ENCODE data around the gene SLC22A3.
"Not testable (repeated sequence)": the region's sequence is repeated elsewhere in the genome, so short reads cannot be mapped to it uniquely, and the experiment has no call there.

Gene SLC22A3

DNA sequence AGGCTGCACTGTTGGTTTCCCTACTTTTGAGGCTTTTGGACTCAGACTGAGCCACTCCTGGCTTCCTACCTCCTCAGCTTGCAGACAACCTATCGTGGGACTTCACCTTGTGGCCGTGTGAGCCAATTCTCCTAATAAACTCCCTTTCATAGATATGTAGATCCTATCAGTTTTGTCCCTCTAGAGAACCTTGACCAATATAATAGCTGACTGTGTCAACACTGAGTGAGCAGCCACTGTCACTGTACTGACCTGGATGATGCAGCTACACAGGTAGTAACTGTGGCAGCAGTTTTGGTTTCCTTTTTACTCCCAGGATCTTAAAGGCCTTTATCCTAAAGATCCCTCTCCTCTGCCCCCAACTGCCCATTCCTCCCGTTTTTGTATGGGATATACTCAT, 70.2 kb downstream of the SLC22A3 start:
- no peak for DNase-seq

DNA sequence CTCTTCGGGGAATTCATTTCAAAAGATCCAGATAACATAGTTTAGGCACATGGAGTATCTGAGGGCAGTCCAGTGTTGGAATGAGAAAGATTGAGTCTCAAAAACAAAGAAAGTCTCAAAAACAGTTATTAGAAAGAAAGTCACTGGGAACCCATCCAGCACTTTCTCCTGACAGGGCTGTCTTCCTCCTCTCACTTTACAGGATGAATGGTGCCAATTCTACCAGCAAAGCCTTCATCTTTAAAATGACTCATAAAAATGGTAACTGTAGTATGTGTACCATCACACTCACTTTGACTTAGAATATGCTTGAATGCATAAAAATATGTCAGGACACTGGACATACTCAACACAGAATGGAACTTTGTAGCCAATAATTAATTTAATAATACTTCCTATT, 71.3 kb downstream of the SLC22A3 start:
- DNase-seq = no peak

DNA sequence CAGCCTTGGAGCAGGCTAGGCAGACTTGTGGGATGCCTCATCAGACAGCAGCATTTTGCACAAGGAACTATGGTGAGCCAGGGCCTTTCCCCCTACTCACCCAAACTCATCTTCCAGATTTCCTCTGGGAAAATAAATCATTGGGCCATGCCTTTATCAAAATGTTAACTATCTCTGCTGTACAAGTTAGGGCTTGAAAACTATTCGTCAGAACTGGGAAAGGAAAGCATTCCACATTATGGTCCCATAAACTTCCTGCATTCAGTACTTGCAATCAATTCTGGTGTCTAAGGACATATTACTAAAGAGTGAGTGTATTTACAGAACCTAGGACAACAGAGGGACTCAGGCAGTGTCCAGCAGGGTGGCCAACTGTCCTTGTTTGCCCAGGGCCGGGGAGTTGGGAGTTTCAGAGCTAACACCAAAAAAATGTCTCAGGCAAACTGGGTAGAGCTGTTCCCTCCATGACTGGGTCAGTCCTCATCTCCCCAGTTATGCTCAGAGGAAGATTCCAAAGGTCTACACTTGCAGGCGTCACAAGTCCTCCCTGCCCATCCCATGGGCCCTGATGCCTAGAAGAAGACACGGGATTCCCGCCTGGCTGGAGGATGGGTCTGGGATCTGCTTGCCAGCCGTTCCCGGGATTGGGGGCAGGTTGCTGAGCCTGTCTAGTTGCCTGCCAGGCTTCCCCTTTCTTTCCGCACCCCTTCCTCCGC, 72.2 kb downstream of the SLC22A3 start:
- no peak for DNase-seq

DNA sequence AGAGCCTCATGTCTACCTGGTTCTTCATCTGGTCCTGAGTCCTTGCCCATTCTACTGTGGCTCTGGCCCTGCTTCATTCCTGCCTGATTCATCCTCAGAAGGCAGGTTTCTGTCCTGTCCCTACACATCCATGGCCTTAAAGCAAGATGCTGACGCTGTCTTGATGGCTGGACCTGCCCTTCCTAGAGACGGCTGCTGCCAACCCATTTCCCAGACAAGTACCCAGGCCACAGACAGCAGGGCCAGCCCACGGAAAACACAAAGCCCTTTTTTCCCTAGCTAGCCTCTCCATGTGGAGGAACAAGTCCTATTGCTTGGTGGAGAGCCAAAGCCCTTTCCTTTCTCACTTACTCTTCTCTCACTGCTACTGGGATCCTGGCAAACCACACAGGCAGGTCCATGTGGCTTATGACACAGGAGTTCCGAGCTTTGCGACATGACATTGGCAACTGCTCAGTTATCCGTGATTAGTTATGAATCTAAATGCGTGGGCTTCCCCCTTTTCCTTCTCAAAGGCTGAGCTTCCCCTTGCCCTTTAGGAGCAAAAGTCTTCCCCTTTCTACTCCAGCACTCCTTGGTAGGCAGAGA, 72.9 kb downstream of the SLC22A3 start:
- DNase-seq = no peak

DNA sequence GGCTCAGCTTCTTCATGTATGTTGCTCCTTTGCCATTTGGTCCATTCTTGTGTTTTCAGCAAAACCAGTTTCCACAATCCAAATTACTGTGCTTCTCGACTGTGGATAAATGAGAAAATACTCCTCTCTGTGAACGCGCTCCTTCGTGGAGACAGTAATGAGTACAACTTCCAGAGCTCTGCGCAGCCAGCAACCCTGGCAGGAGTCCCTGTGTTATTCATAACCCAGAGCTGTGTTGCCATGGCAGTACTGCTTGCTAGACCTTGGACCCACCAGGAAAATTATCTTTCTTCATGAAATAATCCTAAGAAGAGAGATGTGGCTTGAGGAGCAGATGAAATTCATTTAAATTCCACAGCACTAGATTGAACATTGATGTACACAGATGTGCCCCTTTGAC, 73.7 kb downstream of the SLC22A3 start:
- DNase-seq = no peak

DNA sequence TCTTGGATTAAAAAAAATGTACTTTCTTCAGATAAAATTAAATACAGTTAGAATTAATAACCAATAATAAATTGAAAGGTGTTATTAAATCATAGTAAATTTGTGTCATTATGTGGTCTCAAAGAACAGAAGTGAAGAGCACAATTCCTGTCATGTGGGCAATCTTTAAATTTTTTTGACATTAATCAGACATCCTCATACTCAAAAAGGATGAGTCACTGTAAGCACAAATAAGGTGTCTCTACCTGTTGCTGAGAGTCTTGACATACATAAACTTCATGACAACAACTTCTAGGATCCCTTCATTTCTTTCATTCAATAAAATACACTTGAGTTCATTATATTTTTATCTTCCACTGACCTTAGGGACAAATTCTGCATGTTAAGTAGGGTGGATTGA, 76.1 kb downstream of the SLC22A3 start:
- DNase-seq = no peak

DNA sequence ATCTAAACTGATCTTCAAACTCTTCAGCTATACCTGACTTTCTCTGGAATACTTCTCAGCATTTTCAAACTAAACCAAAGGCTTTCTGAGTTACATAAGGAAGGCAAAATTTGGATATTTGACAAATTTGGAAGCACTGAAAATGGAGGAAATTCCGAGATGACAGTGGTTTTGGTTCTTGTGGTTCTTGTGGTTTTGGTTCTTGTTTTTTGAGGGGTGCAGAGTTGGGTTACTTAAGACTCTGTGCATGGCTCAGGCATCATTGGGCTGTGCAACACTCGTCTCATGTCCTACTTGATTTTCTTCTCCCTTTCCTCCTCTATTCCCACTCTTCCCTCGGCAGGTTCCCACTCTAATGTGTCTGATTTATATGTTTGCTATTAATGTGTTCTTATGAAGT, 78.0 kb downstream of the SLC22A3 start:
- no peak for DNase-seq

DNA sequence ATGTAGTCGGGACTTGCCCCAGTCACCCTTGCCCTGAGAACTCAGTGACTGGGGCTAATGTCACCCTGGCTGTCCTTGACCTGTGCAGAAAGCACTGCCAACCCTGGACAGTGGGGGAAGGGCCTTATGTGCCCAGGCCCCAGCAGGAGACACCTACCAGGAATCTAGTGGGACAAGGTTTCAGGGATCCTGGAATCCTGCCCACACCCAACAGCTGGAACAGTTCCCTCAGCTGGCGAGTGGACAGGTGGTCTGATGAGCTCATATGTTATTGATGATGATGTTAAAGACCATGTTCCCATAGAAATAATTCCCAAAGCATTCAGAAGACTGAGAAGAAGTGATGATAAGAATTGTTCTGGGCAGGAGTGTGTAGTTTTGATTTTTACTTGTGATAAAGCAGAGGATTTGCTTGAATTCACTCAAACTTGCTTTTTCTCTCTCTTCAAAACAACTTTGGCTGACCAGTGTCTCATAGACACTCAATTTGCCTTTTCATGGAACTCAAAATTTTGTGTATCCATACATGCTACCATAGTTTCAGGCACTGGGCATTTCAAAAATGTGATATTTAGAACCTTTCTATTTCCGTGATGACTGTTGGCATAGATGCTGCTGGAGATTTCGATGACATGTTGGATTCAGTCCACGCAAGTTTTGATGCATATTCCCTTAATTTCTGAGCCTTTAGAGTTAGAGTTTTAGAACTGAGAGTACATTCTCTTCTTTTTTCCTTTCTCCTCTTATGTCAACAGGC, 79.3 kb downstream of the SLC22A3 start:
- no peak for DNase-seq

DNA sequence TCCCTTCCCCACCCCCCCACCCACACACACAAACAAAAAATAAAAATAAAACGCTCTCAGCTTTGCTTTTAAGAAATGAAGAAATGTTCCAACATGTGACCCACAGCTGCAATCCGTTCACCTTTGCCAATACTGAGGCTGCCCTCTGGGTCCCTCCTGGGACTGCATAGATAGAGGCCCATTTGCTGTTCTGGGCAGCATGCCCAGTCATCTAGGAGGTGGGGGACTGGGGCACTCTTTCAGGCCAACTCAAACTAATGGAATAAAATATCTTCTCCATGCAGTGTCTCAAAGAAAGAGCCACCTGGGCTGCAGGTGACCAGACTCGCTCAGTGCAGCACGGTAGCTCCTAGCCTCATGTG, 79.9 kb downstream of the SLC22A3 start:
- no peak for DNase-seq

DNA sequence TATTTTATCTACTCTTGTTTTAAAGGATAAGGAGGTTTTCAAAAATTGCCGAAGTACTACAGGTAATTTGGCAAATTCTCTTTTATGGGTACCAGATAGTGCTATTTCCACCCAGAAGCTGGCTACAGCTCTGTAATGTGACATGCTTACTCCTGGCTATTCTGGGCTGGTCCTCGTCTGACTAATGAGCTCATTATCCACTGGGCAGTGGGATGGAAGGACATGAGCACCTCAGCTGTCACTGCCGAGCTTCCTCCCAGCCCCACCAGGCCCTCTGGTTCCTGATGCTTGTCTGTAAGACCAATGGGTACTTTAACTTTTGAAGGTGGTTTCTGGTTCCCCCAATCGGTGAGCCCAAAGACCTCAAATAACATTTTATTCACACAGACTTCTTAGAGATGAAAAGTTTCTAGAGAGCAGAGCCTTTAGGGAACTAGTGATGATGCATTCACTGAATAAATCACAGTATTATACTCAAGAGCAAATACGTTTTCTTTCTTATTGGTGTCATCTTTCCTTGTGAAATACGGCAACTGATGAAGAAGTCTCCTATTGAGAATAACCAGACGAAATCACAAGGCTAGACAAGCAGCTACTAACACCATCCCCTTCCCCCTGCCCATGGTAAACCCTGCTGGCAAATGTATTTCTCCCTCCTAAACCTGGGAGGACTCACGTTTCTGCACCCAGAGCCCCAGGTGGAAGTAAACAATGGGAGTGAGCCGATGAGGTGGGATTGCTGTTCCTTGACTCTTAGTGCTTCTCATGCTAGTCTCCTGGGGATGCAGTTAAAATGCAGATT, 80.8 kb downstream of the SLC22A3 start:
- no peak for DNase-seq

DNA sequence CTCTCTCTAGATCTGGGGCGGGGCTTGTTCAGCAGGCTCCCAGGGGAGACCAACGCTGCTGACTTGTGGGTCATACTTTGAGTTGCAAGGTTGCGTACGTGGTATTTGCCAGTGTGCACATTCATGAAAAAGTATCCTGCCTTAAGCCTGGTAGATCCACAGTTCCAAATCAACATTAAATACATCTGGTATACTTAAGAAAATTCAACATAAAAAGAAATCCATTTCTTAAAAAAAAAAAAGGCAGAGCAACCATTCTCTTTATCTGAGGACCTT, 81.4 kb downstream of the SLC22A3 start:
- DNase-seq = no peak

DNA sequence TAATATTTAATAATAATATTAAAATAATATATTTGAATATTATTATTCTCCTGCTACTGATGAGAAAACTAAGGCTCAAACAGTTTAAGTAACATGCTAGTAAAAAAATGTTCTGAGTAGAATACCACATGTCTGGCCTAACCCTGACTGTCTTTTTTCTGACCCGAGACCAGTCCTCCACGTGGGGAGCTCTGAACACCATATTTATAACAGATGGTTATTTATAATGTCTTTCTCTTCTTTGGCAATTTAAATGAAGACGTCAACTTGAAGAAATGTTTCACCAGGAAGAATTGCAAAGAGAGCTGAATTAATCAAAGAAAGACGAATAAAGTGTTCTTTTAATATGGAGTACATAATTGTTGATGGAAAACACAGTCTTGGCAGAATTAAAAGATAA, 82.0 kb downstream of the SLC22A3 start:
- DNase-seq = no peak

DNA sequence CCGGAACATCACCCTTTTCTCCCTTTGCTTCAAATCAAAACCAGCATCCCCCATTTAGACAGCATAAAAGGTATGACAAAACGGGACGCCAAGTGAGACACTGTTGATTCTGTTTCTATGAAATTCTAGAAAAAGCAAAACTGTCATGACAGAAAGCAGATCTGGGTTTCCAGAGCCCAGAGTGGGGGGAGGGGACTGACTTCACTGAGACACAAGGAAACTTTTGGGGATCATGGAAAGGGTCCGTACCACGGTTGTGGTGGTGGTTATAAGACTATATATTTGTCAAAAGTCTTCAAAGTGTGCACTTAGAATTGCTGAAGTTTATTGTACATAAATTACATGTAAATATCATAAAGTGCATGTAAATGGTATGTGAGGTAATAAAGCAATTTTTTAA, 82.6 kb downstream of the SLC22A3 start:
- DNase-seq = no peak

DNA sequence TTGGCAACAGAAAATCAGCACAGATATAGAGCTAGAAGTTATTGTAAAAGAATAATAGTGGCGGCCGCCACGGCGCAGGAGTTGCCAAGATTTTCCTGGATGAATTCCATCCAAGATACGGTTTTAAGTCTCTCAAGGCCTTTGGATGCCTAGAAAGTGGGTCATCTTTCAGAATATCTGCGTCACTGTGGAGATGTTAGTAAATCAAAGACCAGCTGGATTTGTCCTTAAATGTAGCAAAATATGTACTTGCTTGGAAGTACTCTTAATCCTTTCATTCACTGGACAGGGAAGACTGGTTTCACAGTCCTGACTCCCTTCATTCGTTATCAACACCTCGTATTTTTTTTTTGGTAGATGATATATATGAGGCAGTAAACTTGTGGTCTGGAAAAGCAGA, 83.0 kb downstream of the SLC22A3 start:
- DNase-seq = no peak

DNA sequence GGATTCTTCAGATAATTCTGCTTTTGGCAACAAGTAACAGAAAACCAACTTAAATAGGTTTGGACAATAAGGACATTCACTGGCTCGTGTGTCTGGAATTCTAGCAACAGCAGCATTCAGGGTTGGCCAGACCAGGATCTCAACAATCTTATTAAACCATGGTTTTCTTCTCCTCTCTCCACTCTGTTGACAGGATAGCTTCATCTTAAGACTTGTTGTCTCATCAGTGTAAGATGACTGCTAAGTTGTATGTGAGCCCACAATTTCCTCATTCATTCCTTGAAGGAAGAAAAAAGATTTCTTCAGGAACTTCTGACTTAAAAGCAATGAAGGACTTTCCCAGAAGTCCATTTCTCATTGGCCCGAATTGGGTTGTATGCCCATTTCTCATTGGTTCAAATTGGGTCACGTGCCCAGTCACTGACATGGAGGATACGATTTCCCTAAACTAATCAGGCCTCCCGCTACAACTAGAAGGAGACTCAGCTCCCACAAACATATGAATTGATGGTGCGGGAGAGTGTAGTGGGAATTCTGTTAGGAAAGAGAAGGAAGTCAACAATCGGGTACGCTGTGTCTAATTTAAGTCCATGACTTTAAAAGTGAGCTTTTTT, 83.7 kb downstream of the SLC22A3 start:
- no peak for DNase-seq

DNA sequence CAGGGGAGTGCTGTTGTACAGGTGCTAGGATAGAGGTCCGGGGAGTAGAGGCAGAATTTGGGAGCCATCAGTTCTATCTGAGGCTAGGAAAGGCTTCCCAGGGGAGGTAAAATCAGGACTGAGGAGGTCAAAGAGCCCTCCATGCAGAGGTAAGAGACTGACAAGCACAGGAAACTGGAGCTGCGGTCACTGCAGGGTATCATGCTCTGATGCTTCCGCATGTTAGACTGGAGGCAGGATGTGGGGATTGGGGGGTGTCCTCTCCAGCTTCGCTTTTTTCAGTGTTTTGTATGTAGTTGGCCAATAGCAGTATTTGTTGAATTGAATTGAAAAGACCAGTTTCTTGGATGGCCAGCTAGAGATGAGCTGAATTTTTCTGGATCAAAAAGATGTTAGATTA, 87.8 kb downstream of the SLC22A3 start:
- DNase-seq = no peak

DNA sequence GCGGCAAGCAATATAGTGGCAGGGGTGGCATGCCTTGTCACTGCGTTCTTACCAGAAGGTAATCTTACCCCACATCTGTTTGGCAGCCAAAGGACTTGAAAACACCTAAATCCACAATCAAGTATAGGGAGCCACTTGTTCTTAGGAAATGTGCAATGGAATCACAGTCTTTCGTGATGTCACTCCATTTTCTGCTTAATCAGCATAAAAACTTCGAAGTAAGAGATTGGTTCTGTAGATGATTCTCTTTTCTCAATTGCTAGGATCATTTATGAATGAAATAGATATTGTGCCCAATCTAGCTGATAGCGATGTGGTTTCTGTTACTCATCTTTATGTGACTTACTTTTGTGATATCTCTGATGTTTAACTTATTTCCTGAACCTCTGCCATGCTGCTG, 89.0 kb downstream of the SLC22A3 start:
- DNase-seq = no peak

DNA sequence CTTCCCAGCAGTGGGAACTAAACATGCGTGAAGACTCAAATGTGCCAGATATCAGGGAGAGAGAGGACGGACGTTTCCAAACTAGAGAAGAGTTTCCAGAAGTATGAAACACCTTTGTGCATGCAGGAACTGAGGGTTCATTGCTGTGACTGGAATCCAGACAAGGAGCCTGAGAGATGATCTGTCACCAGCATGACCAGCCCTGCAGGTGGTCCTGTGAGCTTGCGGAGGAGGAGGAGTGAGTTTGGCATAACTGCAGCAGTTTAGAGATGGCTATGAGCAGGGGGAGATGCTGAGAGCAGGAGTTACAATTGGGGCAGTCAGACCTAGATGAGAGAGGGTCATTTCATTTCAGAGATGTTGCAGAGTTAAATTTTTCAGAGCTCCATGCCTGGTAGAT, 89.6 kb downstream of the SLC22A3 start:
- no peak for DNase-seq

DNA sequence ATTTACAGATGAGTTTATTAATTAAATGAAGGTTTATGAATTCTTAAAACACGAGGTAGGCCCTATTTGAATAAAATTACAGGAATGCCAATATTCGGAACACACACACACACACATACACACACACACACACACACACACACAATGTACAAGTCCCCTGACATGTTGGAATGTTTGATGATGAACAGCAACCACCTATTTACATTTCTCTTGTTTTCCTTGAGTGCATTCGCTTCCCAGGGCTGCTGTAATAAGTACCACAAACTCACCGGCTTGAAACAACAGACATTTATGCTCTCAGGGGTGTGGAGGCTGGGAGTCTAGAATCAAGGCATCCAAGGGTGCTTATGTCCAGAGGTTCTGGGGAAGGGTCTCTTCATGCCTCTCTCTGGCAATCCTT, 90.3 kb downstream of the SLC22A3 start:
- DNase-seq = no peak

DNA sequence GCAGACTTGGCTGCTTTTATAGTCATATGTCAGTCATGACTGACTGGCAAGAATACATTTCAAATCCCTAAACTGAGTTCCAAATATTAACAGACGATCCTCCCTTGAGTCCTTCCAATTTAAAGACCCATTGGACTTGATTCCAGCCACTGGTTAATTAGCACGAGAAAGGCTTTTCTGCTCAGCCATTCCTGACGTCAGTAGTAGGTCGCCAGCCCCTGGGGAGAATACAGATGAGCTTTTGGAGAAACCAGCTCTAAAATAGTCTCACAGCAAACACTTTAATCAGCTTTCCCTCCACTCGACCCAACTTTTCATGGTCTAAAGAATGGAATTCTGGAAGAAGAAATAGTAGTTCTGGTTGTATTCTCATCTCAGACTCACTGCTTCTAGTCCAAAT, 91.6 kb downstream of the SLC22A3 start:
- DNase-seq = no peak

DNA sequence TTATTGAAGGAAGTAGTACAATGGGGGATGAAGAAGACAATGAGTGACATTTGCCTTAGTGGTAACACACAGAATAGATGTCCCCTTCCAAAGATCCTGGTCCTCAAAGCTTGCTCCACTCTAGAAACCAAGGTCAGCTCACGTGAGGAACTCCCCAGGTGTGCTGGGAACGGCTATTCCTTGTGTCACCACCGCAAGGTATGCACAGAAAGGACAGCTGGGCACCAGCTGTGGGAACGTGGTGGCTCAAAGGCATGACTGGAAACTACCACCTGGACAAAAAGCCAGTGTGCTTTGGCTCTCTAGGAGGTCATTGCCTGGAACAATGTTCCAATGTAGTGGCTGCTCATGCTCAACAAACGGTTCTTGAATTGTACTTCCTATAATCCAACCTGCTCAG, 94.0 kb downstream of the SLC22A3 start:
- DNase-seq = no peak

DNA sequence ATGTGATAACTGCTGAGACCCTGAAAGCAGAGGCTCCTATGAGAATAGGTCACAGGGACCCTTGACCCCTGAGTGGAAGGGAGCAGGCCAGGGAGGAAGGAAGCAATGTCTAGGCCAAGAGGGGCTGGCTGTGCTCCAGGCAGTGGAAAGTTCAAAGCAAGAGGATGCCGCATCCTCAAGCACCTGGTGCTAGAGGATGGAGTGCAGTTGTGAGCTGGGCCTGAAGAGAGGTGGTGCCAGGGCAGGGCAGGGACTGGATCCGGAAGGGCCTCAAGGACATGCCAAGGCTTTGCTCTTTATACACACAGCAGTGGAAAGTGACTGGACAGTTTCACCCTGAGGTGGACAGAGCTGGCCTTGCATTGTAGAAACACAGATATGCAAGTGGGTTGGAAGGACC, 97.0 kb downstream of the SLC22A3 start:
- DNase-seq = no peak

DNA sequence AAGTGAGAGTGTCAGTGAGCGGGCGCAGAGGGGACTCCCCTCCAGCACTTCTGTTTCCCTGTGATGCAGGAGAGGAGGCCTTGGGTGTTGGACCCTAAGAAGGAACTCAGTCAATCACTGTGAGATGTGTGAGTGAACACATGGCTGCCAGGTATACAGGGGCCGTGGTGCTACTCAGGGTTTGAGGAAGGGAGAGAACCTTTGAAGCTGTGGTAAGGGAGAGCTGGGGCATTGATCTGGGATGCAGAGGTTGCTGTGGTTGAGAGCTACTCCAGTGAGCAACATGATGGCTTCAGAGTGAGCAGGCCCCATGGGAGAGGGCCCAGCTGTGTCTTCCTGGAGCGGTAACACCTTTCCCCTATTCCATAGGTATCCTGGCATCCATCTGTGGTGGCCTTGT, 99.2 kb downstream of the SLC22A3 start:
- no peak for DNase-seq

DNA sequence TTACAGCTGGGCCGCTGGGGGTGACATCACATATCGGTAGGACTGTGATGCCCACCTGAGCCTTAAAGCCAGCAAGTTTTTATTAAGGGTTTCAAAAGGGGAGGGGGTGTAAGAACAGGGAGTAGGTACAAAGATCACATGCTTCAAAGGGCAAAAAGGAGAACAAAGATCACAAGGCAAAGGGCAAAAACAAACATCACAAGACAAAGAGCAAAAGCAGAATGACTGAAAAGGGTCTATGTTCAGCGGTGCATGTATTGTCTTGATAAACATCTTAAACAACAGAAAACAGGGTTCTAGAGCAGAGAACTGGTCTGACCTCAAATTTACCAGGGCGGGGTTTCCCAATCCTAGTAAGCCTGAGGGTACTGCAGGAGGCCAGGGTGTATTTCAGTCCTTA, 101.6 kb downstream of the SLC22A3 start:
- DNase-seq = not testable (repeated sequence)

All from OCI-M1 (cell line).